Measurements from ENCODE around the gene TMEM151B. TPM values are rescaled to one million over a fixed set of nuclear protein-coding genes. Genes with fewer than 3 reads are reported as not detected.
A peak's percentile ranks its signal among the peaks of the same experiment; 100 is the strongest.

Gene TMEM151B
- total and polyA plus RNA-seq, 2 of the 13 experiments (the other 11 are each of a cell fraction or from before 2014, with no cell fraction given) = not detected

DNA sequence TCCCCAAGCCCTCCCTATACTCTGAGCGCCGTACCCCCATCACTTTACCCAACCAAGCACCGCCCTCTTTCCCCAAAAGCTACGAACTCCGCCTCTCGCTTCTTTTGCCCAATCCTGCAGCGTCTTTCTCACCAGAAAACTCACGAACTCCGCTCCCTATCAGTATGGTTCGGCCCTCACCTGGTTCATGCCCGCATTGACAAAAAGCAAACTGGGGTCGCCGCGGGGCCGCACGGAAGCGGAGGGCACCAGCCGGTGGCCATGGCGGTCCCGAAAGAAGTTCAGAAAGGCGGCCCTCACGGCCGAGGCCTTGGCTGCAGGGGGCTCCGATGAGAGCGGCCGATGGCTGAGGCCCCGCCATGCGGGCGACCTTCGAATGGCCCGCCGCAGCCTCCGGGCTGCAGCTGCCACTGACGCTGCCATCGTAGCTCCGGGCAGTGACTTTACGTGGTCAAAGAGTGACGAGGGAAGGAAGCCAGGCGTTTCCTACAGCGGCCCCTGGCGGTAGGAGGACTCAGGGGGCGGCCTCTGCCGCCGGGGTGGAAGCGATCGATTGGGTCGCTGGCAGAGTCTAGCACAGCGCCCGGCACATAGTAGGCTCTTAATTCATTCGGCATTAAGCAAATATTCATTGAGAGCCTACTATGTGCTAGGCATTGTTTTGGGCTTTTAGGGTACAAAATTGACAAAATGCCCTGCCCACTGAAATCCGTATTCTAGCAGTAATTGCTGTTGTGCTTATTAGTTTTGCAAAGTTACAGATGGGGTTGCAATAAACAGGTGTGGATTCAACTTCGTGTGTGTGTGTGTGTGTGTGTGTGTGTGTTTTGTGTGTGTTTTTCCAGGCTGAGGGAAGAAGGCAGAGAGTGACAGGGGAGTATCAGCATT, 42.9 kb downstream of the TMEM151B start, which contains the start of gene AARS2 (continued):
- TF ChIP-seq MZF1 (CRISPR knock-in tag; IDR thresholded peaks at IDR 0.05; ENCODE audit: borderline replicate concordance) (peak; percentile 68; the same call in 1 of the 2 replicates), PTBP1 (IDR thresholded peaks at IDR 0.05; ENCODE audit: low read depth, low read length, poor library complexity, severe bottlenecking) (peak; percentile 53), EHMT2 (IDR thresholded peaks at IDR 0.05; ENCODE audit: borderline replicate concordance, low read depth, low read length) (0 out of 2 replicates have a peak, but pooled peaks have one; percentile 66), NKX3-1 (CRISPR knock-in tag; IDR thresholded peaks at IDR 0.05) (peak; percentile 99), ZKSCAN1 (IDR thresholded peaks at IDR 0.05; ENCODE audit: low read length) (peak; percentile 100), TCF12 (IDR thresholded peaks at IDR 0.05) (no peak), TCF12 (CRISPR knock-in tag; IDR thresholded peaks at IDR 0.05) (peak; percentile 54; the same call in 1 of the 2 replicates), NR2F2 (IDR thresholded peaks at IDR 0.05; ENCODE audit: borderline replicate concordance, low read depth) (peak; percentile 33; the same call in 1 of the 2 replicates), ZFY (CRISPR knock-in tag; IDR thresholded peaks at IDR 0.05) (peak; percentile 94), ERF (CRISPR knock-in tag; IDR thresholded peaks at IDR 0.05) (peak; percentile 99), HNRNPH1 (optimal IDR thresholded peaks at IDR 0.05; ENCODE audit: low read depth, low read length) (no peak), NFIB (CRISPR knock-in tag; IDR thresholded peaks at IDR 0.05; ENCODE audit: borderline replicate concordance) (no peak), CBFB (CRISPR knock-in tag; IDR thresholded peaks at IDR 0.05) (peak; percentile 95), TAF15 (IDR thresholded peaks at IDR 0.05; ENCODE audit: low read depth, low read length, poor library complexity, severe bottlenecking) (no peak), MAFK (conservative IDR thresholded peaks at IDR 0.05 in 1 of 2, IDR thresholded peaks at IDR 0.05 in 1 of 2; ENCODE audit: low read length in 2 of 2) (0 out of 4 replicates have a peak, but pooled peaks of 1 of the 2 experiments have one; percentile 10), ZFAT (CRISPR knock-in tag; conservative IDR thresholded peaks at IDR 0.05) (peak; percentile 83; the same call in 1 of the 2 replicates), ZFP37 (CRISPR knock-in tag; IDR thresholded peaks at IDR 0.05; ENCODE audit: borderline replicate concordance) (peak; percentile 67; the same call in 1 of the 2 replicates)
- TF ChIP-seq, protein P1, sequence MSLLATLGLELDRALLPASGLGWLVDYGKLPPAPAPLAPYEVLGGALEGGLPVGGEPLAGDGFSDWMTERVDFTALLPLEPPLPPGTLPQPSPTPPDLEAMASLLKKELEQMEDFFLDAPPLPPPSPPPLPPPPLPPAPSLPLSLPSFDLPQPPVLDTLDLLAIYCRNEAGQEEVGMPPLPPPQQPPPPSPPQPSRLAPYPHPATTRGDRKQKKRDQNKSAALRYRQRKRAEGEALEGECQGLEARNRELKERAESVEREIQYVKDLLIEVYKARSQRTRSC (CRISPR knock-in tag; IDR thresholded peaks at IDR 0.05; ENCODE audit: low read depth) = peak; percentile 82; the same call in 1 of the 2 replicates
- TF ChIP-seq, protein P2, sequence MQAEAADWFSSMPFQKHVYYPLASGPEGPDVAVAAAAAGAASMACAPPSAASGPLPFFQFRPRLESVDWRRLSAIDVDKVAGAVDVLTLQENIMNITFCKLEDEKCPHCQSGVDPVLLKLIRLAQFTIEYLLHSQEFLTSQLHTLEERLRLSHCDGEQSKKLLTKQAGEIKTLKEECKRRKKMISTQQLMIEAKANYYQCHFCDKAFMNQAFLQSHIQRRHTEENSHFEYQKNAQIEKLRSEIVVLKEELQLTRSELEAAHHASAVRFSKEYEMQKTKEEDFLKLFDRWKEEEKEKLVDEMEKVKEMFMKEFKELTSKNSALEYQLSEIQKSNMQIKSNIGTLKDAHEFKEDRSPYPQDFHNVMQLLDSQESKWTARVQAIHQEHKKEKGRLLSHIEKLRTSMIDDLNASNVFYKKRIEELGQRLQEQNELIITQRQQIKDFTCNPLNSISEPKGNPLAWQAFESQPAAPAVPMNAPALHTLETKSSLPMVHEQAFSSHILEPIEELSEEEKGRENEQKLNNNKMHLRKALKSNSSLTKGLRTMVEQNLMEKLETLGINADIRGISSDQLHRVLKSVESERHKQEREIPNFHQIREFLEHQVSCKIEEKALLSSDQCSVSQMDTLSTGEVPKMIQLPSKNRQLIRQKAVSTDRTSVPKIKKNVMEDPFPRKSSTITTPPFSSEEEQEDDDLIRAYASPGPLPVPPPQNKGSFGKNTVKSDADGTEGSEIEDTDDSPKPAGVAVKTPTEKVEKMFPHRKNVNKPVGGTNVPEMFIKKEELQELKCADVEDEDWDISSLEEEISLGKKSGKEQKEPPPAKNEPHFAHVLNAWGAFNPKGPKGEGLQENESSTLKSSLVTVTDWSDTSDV (CRISPR knock-in tag; IDR thresholded peaks at IDR 0.05) = peak; percentile 98
- TF ChIP-seq, protein P3, sequence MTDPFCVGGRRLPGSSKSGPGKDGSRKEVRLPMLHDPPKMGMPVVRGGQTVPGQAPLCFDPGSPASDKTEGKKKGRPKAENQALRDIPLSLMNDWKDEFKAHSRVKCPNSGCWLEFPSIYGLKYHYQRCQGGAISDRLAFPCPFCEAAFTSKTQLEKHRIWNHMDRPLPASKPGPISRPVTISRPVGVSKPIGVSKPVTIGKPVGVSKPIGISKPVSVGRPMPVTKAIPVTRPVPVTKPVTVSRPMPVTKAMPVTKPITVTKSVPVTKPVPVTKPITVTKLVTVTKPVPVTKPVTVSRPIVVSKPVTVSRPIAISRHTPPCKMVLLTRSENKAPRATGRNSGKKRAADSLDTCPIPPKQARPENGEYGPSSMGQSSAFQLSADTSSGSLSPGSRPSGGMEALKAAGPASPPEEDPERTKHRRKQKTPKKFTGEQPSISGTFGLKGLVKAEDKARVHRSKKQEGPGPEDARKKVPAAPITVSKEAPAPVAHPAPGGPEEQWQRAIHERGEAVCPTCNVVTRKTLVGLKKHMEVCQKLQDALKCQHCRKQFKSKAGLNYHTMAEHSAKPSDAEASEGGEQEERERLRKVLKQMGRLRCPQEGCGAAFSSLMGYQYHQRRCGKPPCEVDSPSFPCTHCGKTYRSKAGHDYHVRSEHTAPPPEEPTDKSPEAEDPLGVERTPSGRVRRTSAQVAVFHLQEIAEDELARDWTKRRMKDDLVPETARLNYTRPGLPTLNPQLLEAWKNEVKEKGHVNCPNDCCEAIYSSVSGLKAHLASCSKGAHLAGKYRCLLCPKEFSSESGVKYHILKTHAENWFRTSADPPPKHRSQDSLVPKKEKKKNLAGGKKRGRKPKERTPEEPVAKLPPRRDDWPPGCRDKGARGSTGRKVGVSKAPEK (CRISPR knock-in tag; IDR thresholded peaks at IDR 0.05; ENCODE audit: borderline replicate concordance) = no peak
- TF ChIP-seq, protein P4, sequence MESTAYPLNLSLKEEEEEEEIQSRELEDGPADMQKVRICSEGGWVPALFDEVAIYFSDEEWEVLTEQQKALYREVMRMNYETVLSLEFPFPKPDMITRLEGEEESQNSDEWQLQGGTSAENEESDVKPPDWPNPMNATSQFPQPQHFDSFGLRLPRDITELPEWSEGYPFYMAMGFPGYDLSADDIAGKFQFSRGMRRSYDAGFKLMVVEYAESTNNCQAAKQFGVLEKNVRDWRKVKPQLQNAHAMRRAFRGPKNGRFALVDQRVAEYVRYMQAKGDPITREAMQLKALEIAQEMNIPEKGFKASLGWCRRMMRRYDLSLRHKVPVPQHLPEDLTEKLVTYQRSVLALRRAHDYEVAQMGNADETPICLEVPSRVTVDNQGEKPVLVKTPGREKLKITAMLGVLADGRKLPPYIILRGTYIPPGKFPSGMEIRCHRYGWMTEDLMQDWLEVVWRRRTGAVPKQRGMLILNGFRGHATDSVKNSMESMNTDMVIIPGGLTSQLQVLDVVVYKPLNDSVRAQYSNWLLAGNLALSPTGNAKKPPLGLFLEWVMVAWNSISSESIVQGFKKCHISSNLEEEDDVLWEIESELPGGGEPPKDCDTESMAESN (CRISPR knock-in tag; conservative IDR thresholded peaks at IDR 0.05) = peak; percentile 98

Data from HepG2 (cell line).